Activated T-cell treated with anti-CD3 and anti-CD28 coated beads for 48 hours (primary cell): Measurements from ENCODE around the gene HOXA4.

Experiments
- DNase-seq: peaks from one replicate; pipeline ENCODE4 v3.0.0-alpha.2; 2020; ENCODE audit warnings: low read depth

The HOXA4 gene

DNA sequence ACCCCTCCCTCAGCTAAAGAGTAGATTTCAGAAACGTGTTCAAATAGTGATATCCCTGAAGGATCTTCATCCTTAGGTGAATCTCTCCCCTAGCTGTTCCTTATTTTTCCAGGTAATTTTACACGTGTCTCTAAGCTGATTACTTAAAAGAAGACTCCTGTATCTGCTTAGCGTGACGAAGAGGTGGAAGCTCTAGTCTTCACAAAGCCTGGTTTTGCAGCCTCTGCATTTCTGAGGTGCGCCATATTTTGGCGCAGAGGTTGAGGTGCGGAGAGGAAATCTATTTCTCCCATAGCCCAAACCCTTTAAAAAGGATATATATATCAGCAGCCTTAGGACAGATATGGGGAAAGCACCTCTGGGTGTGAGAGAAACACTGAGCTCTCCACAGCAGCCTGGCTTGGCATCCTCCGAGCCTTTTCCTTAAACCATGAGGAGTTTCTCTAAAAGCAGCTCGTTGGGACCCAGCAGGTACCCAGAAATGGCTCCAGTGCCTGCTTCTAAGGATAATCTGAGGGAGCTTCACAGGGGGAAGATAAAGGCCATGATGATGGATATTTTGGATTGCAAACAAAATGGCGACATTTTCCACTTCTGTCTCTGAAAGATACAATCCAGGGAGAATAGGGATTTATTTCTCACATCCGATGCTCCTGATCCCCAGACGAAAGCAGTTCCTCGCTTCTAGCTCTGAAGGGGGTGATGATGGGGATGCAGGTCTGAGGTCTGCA is 25.1 kb downstream of the HOXA4 start:
- no peak for DNase-seq

DNA sequence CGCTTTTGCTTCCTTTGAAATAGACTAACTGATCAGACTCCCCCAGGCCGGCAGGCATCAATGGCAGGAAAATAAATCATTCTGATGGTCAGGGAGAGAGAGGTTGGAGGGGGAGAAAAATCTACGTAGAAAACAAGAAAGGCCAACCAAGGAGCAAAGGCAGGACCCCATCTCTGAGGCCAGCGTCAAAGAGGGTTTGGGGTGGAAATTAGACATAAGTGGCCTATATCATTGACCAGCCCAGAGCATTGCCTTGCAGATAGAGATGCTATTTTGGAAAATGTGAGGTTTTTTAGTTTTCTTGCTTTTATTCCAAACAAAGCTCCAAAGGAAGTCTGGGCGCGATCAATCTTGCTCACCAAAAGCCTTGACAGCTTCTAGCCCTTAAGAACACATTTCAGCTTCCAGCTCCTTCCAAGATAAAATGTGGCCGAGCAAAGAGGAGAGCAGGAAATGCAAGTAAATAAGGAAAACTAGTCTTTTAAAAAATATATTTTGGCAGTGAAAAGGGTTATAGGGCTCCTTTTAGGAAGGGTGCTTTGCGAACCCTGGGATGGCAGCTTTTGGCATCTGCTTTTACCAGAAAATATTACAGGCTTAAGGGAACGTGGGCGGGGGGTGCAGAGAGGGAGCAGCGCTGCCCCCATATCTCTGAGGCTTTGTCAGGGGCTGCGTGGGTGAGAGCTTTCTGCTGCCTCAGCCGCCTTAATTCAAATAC is 26.1 kb downstream of the HOXA4 start:
- no peak for DNase-seq

DNA sequence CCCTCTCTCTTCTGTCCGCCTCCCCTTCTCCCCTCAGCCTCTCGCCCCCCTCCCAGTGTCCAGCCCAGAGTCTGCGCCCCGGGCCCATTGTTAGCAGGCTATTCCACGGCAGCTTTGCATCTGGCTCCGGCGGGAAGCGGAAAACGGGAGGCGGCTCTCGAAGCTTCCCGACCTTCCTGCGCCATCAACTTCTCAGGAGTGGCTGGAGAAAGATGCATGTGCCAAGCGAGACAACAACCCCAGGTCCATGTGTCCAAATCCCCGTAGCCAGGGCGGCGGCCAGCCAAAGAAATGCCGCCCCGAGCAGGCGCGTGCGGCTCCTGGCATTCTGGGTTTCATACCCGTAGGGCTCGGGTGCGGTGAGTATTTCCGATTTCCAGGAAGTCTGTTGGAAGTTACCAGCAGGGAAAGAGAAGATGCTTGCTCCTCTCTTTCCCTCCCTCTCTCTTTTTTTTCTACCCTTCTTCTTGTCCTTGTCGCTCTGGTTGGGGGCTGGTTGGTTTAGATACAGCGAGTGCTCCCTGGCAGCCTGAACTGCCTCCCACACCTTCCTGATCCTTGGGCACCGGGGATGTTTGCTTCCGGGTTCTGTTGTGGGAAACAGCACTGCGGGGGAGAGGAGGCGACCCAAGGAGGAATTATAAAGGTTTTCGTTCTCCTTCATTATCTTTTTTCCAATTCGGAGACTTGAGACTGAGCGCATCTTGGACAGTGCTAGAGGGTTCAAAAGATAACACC is 26.9 kb downstream of the HOXA4 start:
- no peak for DNase-seq

DNA sequence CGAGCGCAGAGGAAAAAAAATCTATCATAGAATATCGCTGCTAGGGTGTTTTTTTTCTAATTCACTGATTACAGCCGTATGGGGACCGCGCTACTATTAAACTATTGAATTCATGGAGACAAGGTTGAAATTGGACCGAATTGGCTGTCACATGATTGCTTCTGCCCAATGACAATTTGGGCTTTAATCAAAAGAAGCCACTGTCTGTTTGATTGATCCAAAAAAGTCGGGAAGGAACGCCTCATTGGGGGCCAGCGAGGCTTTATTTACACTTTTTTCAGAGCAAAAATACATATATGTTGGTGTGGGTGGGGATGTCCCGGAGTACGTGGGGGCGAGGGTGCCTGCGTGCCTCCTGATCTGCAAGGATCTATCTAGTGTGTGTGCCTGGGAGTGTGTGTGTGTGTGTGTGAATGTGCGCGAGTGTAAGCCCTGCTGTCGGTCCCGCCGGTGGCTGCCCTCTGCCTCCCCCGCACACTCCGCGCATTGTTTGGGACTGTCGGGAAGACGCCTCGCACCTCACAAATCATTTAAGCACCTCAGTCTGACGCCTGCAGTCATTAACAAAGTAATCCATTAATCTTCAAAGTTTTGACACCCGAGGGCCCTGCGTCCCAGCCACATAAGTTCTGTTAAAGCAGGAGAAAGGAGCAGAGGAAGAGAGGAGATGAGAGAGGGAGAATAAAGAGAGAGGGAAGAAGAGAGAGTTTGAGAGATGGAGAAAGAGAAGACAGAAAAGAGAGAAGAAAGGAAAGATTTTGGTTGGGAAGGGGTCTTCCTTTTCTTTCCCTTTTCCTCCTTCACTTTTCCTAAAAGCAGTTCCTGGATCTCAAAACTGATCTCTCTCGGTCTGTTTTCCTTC is 27.7 kb downstream of the HOXA4 start, which contains the start of gene HOXA2:
TSS of gene HOXA2 (minus strand) at position 103 of the 862 bp plus-strand sequence. CDS start 183 bp downstream, outside the sequence.
- DNase-seq = no peak

DNA sequence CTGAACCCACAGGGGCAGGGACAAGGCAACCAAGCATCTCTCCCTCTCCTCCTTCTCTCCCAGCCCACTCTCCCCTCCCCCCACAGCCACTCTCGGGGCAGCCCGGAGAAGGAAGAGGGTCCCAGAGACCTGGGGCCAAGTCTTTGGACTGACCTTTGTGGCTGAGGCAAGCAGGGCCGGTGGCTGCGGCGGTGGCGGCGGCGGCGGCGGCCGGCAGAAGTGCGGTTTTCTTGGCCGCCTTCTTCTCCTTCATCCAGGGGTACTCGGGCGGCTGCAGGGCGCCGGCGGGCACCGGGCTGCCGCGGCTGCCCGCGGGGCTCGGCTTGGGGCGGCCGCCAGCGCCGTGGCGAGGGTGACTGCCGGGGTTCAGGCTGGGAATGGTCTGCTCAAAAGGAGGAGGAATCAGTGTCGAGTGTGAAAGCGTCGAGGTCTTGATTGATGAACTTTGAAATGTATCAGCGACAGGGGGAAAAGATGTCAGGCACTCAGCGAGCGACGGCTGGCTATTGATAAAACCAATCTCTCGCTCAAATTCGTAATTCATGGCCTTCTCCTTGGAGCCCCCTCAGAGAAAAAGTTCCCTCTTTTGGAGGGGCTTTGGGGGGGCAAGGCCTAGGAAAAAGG is 28.5 kb downstream of the HOXA4 start:
- no peak for DNase-seq

DNA sequence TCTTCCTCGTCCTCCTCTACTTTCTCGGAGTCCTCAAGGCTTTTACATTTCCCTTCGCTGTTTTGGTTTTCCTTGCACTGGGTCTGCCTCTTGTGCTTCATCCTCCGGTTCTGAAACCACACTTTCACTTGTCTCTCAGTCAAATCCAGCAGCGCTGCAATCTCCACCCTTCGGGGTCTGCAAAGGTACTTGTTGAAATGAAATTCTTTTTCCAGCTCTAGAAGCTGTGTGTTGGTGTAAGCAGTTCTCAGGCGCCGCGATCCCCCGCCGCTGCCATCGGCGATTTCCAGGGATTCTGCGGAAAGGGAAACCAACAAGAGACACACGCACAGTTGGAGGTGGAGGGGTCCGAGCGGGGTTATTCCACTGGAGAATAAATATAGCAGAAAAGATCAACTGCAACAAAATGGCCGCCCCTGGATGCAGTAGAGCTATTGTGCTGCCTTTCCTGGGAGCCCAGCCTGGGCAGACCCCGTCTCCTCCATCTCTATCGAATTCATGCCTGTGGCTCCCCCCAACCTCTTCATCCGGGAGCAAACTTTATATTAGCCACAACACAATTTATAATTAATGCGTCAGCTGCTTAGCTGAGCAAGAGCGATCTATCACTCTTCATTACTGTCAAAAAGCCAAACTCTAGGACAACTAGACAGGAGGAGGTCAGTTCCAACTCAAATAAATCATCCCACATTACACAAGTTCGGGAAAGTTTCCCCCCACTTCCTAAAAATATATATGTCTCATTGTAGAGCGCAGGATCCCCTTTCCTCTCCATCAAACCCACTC is 29.2 kb downstream of the HOXA4 start:
- no peak for DNase-seq

DNA sequence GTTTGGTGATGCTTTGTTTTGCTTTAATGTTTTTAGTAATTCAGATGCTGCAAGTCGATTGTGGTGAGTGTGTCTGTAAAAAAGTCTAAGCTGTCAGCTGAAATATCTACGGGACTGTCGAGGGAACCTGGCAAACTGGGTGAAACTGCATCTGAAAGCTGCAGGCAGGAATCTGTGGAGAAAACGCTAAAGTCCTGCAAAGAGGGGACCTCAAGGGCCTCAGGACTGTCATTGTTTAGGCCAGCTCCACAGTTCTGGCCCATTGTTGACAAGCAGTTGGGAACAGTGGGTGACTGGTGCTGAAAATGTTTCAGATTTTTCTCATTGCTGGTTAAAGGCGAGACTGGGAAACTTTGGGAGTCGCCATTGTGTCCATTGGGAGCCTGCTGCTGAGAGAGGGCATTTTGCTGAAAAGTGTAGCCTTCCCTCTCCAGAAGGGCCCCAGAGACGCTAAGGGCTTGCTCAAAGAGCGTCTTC is 29.8 kb downstream of the HOXA4 start:
- no peak for DNase-seq

DNA sequence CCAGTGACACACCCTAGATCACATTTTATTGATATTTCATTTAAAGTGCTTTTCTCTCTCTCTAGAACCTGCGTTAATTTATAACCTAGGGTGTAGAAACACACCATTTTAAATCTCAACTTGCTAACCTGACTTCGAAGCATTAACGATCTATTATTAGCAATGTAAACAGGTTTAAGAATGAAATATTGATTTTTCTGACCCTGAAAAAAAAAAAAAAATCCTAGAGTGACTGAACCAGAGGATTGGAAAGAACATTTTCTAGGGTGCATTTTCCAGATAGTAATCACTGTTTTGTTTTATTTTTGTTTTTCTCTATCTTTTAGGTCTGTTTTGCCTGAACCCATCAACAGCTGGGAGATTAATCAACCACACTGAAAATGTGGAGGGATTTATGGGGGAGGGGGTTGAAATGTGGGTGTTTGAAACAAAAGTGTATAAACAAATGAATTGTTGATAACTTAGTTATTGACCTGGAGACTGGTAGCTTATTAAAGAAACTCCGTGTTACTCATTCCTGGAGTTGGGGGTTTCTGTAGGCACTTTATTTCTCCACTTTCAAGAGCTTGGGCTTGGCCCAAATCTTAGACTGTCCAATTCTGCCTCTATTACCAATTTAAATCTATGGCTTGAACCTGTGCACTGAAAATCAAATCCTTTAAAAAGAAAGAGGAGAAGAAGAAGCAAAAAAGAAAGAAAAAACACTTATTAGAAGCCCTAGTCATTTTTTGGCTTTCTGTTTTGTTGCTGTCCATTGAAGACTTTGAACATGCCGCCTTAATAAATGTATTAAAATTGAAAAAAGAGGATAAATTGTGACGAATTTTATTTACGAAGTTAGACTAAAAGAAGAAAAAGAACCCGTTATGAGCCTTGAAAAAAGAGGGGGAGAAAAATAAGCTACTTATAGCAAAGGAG is 30.8 kb downstream of the HOXA4 start:
- no peak for DNase-seq

DNA sequence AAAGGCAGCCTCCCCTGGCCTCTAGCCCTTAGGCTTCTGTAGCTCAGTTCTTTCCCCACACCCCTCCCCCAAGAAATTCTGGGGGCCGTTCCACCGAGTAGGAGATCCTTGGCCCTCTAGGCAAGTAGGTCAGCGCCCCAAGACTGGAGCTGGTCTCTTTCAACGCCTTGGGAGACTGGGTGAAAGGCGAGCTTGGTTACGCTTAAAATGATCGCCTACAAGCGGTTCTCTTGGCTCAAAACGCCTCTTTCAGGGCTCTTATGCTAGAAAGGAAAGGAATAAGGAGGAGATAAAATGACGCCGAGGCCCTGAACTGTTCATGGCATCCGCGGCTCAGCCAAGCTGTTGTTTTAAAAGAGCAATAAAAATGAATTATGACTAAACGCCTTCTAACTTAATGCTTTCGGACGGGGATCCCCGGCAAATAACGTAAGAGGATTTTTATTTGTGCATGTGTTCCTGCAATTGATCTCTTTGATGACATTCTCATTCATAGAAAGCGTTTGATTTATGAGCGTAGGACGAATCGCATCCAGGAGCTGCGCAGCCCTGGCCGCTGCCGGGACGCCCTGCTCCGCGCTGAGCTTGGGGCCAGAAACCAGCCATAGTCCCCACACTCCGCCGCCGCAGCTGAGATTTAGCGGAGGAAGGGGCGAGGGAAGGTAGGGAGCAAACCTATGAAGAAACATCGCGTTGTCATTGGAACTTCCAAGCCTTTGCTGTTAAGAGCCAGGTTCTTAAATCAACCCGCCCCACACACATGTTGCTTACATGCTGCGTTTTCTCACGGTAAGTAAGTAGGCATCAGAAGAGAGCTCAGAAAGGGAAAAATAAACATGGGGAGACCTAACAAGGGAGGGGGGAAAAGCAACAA is 31.7 kb downstream of the HOXA4 start:
- DNase-seq = no peak

DNA sequence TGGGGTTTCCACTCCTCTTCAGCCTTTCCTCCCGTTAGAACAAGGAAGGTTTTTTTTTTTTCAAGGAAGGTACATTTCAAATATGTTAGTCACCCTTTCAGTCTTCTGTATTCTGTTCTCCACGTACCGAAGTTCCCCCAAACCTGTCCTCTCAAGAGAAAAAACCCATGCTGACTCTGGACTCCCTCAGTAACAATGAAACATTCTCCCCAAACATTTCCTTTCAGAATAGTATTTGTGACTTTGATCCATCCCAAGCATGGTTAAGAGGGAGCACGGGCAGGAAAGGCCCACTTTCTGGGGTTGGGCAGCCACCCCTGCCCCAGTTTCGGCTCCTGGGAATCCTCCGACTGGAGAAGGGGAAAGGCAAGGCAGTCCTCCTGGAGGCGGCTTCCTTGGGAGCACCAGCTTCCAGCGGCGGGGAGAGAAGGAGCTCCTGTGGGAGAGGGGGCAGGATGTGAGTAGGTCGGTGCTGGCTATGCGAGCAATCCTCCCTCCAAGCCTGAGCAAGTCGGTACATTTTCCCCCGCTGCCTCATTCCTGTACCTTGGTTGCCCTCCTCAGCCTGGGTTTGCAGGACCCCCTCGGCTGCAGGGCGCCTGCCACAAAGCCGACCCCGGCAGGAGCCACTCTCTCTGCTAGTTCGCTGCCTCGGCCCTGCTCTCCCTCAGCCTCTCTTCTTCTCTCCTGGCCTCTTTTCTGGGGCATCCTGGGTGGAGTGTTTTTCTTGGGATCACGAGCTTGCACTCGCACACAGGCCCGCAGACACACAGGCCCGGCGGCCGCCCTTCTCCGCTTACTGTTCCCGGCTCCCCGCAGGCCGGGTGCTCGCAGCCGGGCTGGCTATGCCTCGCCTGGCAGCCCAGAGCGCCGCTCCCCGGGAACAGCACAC is 32.6 kb downstream of the HOXA4 start:
- no peak for DNase-seq

DNA sequence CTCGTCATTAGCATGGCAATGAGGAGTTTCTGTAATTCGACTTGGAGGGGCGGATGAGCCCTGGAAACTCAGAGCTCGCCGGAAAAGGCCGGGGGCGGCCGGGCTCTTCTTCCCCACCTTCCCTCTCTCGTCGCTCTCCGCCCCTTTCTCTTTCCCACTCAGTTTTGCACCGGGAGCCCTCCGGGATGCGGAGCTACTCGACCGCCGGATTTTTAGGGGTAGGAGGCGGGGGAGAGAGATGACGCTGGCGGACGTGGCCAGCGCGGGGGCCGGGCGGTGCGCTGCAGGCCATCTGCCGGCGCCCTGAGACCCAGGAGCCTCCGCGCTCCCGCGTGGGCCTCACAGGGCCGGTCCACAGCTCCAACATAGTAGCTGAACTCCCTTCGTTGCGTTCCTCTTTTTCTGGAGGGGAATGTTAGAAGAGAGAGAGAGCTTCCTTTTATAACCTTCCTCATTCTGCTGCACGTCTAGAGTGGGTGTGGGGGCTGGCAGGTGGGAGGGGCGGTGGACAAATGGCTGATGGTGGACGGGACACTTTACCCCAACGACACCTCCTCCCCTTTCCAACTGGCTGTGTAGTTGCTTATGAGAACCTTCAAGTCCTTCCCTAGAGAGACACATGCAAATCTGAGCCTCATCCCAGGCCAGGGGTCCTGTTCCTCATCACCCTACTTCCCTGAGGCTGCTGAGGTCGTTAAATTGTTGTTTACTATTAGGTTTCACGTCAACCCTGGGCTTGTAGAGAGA is 33.6 kb downstream of the HOXA4 start:
- no peak for DNase-seq

DNA sequence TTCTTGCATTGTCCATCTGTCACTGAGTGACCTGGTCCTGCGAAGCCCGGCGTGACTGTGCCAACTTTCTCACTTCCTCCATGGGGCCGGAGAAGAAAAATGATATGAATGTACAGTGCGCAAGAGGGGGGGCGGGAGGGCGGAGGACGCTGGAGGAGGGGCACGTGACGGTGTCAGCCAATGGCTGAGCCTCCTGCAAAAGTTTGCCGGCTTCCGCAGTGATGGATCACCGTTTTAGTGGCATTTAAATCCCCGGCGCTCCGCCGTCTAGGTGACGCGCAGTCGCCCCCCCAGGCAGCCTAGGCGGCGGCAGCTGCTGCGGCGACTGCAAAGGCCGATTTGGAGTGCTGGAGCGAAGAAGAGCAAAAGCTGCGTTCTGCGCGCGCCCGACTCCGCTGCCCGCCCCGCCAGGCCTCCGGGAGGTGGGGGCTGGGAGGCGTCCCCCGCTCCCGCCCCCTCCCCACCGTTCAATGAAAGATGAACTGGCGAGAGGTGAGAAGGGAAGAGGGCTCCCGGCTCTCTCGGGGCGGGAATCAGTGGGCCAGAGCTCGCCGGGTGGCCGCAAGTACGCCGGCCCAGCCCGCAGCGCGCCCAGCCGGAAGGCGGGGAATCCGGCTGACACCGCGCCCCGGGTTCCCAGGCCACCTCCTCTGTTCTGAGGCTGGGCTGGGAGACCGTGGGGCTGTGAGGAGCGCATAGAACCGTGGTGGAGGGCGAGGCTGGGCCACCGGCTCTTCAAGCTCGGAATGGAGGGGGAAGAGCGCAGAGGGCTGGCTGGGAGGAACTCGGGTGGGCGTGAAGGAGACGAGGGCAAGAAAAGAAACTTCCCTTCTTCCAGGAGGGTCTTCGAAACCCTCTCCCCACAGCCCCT is 34.4 kb downstream of the HOXA4 start, which contains the start of gene HOXA1:
TSS of gene HOXA1 (minus strand) at position 104 of the 871 bp plus-strand sequence. CDS start at position 16, 88 bp downstream.
- peak; percentile 68 for DNase-seq

DNA sequence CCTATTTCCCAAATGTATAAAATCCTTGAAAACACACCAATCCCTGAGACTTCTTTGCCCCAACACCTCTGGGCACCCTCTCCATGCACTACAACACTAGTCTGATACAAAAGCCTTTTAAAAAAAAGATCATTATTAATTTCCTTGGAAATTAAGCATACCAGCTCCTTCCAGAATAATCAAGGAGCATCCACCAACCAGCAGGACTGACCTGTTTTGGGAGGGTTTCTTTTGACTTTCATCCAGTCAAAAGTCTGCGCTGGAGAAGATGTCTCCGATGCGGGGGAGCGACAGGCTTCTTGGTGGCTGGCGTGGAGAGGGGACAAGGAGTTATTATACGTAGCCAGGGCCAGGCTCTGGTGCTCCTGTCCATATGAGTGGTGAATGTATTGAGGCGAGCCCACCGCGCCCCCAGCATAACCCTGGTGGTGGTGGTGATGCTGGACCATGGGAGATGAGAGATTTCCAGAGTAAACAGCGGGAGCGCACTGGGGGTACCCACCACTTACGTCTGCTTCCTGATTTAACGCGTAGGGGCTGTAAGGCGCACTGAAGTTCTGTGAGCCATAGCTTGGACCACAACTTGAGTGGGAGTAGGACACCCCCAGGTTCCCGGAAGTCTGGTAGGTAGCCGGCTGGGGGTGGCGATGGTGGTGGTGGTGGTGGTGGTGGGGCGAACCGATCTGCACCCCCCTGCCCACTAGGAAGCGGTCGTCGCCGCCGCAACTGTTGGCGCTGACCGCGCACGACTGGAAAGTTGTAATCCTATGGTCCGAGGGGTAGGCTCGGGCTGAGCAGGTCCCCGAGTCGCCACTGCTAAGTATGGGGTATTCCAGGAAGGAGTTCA is 35.3 kb downstream of the HOXA4 start:
- DNase-seq = no peak

DNA sequence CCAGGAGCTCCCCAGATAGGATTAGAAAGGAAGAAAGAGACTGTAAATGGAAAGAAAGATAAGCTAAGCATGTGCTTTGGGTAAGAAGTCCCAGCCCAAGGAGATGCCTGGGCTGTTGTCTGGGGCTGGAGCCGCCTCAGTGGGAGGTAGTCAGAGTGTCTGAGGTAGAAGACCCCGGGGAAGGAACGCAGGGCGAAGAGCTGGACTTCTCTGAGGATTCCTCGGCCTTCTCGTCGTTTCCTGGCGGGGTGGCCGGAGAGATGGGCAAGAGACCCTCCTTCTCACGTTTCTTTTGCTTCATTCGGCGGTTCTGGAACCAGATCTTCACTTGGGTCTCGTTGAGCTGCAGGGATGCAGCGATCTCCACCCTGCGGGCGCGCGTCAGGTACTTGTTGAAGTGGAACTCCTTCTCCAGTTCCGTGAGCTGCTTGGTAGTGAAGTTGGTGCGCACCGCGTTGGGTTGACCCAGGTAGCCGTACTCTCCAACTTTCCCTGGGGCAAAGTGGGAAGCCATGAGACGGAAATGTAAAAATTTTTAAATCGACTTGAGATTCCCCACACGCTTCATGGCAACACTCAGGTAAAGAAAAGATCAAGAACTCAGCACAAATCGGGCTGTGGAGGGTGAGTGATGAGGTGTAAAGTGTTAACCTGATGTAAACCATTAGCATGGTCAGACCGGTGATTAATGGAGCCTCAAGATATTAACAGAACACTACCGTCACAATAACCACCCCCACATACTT is 36.1 kb downstream of the HOXA4 start:
- DNase-seq = no peak
